BJ (cell line): ENCODE data around the gene OR6S1. TPM values are rescaled to one million over a fixed set of nuclear protein-coding genes. Genes with fewer than 3 reads are reported as not detected.
A peak's percentile ranks its signal among the peaks of the same experiment; 100 is the strongest.
"Not testable (repeated sequence)": the region's sequence is repeated elsewhere in the genome, so short reads cannot be mapped to it uniquely, and the experiment has no call there.

Source experiments
- CTCF ChIA-PET: fragments of 350-600 bp; formaldehyde crosslinking; extraction: SDS; loops from one replicate; lab custom pipeline; 2021; ENCODE audit warnings: antibody characterized with exemption, inconsistent platforms; lab: Yijun Ruan, JAX
- POLR2A ChIA-PET: fragments of 300-600 bp; sonication (Branson Sonifier 250); formaldehyde crosslinking; extraction: SDS; loops from one replicate; lab custom pipeline; 2021; ENCODE audit warnings: antibody characterized with exemption; lab: Charles Lee
- DNase-seq: peaks from one replicate; pipeline ENCODE4 v3.0.0-alpha.2; 2011; ENCODE audit warnings: low read depth
- H3K27me3 ChIP-seq: 2 replicates; pipeline ENCODE4 v1.6.0; 2011; ENCODE audit warnings: low read length; ENCODE audit not compliant: control insufficient read depth, insufficient read depth
- H3K36me3 ChIP-seq: 2 replicates; pipeline ENCODE4 v1.5.1; 2011; ENCODE audit warnings: low read length; ENCODE audit not compliant: control insufficient read depth, insufficient read depth
- H3K4me3 ChIP-seq: 2 replicates; pipeline ENCODE4 v1.5.1; 2011; ENCODE audit warnings: low read depth, mild to moderate bottlenecking, control low read depth, low read length
- polyA plus RNA-seq: library from polyadenylated mRNA; depleted of rRNA; stranded (reverse); fragments of >200 nt; gene quantifications from 2 replicates; pipeline ENCODE4 v1.2.3, GENCODE V29; 2011
- TF ChIP-seq, protein P1 (sequence below): IDR thresholded peaks from 2 replicates; pipeline ENCODE4 v1.5.1; 2011; ENCODE audit warnings: low read depth, mild to moderate bottlenecking, control low read depth, inconsistent platforms, low read length, moderate library complexity; ENCODE audit not compliant: insufficient read depth

Gene OR6S1
- polyA plus RNA-seq, 1 experiment = not detected

DNA sequence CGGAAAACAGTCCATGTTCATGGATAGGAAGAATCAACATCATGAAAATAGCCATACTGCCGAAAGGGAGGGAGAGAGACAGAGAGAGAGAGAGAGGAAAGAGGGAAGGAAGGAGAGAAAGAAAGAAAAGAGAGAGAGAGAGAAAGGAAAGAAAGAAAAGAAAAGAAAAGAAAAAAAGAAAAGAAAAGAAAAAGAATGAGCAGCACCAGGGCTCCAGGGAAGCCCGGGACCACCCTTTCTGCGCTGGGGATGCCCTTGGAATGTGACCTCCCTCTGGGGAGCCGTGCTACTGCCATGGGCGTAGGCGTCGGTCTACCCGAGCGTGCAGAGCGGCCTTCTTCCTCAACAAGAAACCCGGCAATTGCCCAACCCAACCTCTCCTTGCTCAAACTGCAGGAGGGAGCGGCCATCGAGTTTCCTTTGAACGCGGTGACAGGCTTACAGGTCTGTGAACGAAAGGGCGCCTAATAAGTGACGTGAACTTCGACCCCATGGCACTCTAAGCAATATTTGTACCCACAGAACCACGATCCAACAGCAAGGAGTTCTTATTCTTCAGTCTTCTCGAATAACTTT, 16.9 kb downstream of the OR6S1 start:
- Histone ChIP-seq H3K4me3 (peak overlapping the region; percentile 23), H3K27me3 (peaks cover 3% of the 10 kb centered on the region), H3K36me3 (no peaks in the 10 kb centered on the region)
- POLR2A ChIA-PET = no interaction called here
- TF ChIP-seq, protein P1, sequence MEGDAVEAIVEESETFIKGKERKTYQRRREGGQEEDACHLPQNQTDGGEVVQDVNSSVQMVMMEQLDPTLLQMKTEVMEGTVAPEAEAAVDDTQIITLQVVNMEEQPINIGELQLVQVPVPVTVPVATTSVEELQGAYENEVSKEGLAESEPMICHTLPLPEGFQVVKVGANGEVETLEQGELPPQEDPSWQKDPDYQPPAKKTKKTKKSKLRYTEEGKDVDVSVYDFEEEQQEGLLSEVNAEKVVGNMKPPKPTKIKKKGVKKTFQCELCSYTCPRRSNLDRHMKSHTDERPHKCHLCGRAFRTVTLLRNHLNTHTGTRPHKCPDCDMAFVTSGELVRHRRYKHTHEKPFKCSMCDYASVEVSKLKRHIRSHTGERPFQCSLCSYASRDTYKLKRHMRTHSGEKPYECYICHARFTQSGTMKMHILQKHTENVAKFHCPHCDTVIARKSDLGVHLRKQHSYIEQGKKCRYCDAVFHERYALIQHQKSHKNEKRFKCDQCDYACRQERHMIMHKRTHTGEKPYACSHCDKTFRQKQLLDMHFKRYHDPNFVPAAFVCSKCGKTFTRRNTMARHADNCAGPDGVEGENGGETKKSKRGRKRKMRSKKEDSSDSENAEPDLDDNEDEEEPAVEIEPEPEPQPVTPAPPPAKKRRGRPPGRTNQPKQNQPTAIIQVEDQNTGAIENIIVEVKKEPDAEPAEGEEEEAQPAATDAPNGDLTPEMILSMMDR = no peak
- CTCF ChIA-PET = no interaction called here
- DNase-seq = no peak

DNA sequence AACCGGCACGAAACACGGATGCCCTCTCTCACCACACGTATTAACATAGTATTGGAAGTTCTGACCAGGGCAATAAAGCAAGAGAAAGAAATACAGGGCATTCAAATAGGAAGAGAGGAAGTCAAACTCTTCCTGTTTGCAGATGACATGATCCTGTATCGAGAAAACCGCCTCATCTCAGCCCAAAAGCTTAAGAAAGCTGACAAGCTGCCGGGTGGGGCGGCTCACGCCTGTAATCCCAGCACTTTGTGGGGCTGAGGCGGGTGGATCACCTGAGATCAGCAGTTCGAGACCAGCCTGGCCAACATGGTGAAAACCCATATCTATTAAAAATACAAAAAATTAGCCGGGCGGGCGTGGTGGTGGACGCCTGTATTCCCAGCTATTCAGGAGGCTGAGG, 17.7 kb downstream of the OR6S1 start:
- no peak for DNase-seq
- H3K27me3 ChIP-seq = peaks cover 3% of the 10 kb centered on the region
- TF ChIP-seq, protein P1 = no peak
- ChIA-PET POLR2A (no interaction called here), CTCF (no interaction called here)
- no peaks in the 10 kb centered on the region for H3K36me3 ChIP-seq
- no peak overlapping the region for H3K4me3 ChIP-seq

DNA sequence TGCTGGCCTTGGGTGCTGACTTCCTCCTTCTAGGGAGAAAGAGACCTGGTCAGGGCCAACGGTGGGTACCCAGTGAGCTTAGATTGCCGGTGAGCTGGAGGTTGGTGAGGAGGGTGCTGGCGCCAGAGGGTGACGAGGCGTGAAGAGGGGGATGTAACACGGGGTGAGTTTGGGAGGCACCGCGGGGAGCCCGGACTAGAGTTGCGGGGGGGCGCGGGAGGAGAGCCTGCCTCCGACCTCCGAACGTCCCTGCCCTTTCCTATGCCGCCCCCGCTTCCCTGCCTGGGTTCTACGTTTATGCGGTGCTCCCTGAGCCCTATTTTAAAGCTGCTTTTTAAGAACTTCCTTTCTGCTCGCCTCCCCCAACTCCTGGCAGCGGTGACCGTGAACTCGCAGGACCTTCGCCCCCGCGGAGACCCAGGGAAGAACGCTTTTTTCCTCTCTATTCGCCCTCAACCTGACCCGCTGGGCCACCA, 18.6 kb downstream of the OR6S1 start:
- Histone ChIP-seq H3K27me3 (no peaks in the 10 kb centered on the region; the same call in 1 of the 2 replicates), H3K36me3 (no peaks in the 10 kb centered on the region), H3K4me3 (no peak overlapping the region)
- POLR2A ChIA-PET = no interaction called here
- TF ChIP-seq, protein P1 = no peak
- CTCF ChIA-PET = interaction anchor here (0.8 to 2.3 kb wide), 4 partner anchors 9 to 349 kb away, joined by 3 to 10 read pairs (median 6); no protein-coding TSS in a partner anchor
- no peak for DNase-seq

DNA sequence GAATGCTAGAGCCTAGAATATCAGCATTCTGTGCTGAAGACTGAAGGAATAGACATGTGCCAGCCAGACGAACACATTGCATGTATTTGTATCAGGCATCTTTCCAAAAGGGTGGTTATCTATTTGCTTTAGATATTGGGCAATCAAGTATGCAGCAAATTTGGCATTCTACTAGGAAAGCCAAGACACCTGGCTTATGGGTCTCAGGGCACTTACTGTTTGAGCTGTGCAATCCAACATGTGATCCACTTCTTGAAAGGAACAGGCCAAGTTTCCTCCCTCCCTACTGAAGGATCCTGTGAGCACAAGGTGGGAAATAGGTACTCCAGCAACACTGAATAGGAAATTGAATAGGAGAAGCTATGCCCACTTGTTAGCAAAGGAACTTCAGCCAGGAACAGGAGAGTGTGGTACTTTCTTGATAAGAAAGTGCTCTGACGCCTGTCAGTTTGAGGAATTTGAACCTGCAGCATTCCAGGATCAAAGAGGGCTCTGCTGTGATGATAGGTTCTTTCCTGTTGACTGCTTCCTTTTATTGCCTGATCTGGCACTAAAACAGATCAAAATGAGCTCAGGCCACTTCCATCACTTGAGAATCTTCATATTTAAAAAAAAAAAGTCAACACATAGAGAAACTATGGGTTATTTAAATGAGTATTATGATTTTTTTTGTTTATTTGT, 20.6 kb downstream of the OR6S1 start:
- no peak overlapping the region for H3K4me3 ChIP-seq
- POLR2A ChIA-PET = no interaction called here
- no peak for DNase-seq
- H3K27me3 ChIP-seq = no peaks in the 10 kb centered on the region; the same call in 1 of the 2 replicates
- TF ChIP-seq, protein P1 = no peak
- H3K36me3 ChIP-seq = no peaks in the 10 kb centered on the region
- CTCF ChIA-PET = interaction anchor here (2.3 kb wide), 1 partner anchor 8 kb away, joined by 10 read pairs; no protein-coding TSS in a partner anchor

DNA sequence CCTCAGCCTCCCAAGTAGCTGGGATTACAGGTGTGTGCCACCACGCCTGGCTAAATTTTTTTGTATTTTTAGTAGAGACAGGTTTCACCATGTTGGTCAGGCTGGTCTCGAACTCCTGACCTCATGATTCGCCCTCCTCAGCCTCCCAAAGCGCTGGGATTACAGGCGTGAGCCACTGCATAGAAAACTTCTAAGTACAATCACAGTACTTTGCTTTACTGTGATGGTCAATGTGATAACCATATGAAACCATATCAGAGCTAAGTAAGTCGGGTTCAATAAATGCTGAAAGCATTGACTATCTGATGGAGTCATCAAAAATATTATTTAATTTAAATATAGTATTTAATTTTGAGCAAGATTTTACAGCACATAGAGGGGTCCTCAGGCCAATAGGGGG, 21.8 kb downstream of the OR6S1 start:
- DNase-seq, CTCF ChIA-PET, H3K27me3 ChIP-seq, POLR2A ChIA-PET, H3K4me3 ChIP-seq, H3K36me3 ChIP-seq: not testable (repeated sequence)
